Mucosa of descending colon (tissue), 3 donors: Measurements from ENCODE around the gene PPFIA4. TPM values are rescaled to one million over a fixed set of nuclear protein-coding genes. Genes with fewer than 3 reads are reported as not detected.

Experiments used
- ATAC-seq: fragments of 200-7000 bp; cut with Tn5 transposase; one replicate; pipeline ENCODE4 v1.9.1; 2020; ENCODE audit warnings: mild to moderate bottlenecking, moderate library complexity
- DNase-seq, 3 donors: peaks; one replicate each; pipeline ENCODE4 v3.0.0-alpha.2; 2020
- H3K36me3 ChIP-seq: fragments of 200-600 bp; one replicate; pipeline ENCODE4 v1.8.0; 2021; ENCODE audit warnings: low read depth, mild to moderate bottlenecking
- H3K4me1 ChIP-seq: fragments of 200-600 bp; one replicate; pipeline ENCODE4 v1.8.0; 2021; ENCODE audit warnings: low read depth, mild to moderate bottlenecking
- H3K4me3 ChIP-seq: fragments of 200-600 bp; one replicate; pipeline ENCODE4 v1.8.0; 2021; ENCODE audit warnings: mild to moderate bottlenecking
- H3K9me3 ChIP-seq: fragments of 200-600 bp; one replicate; pipeline ENCODE4 v1.8.0; 2021; ENCODE audit warnings: mild to moderate bottlenecking
- CTCF ChIP-seq: fragments of 200-600 bp; IDR thresholded peaks from one replicate; pipeline ENCODE4 v1.8.0; 2022; ENCODE audit warnings: antibody characterized with exemption, mild to moderate bottlenecking
- intact Hi-C, 2 donors: fragments of 100-400 bp; cut with DNase I in 1 of 2; cut with micrococcal nuclease in 1 of 2; formaldehyde crosslinking; loops; one replicate each; pipeline versions ENCODE4 v1.11.0 to v1.11.1; 2022; cut with DNase I, micrococcal nuclease
- total RNA-seq, 3 donors: library from RNA; stranded (reverse); fragmentation: NEBNext Ultra II Directional in 2 of 3; extraction: Animal tissue kit (Norgen Biotek cat#: 25700) in 2 of 3; gene quantifications; one replicate each; pipeline versions ENCODE4 v1.2.1 to v1.2.4, GENCODE V29; 2021 to 2023
- donor health status: DM: no; HTN: no; CAD: no; lungs with moderate emphysema.
- donor health status: DM: no; HTN: no; CAD: no.
- donor health status: DM: no; HTN: yes; CAD: no.

Gene PPFIA4
- total RNA-seq, 3 donors from 2014 or later: 0.43 to 4.0 (median 0.60) TPM

DNA sequence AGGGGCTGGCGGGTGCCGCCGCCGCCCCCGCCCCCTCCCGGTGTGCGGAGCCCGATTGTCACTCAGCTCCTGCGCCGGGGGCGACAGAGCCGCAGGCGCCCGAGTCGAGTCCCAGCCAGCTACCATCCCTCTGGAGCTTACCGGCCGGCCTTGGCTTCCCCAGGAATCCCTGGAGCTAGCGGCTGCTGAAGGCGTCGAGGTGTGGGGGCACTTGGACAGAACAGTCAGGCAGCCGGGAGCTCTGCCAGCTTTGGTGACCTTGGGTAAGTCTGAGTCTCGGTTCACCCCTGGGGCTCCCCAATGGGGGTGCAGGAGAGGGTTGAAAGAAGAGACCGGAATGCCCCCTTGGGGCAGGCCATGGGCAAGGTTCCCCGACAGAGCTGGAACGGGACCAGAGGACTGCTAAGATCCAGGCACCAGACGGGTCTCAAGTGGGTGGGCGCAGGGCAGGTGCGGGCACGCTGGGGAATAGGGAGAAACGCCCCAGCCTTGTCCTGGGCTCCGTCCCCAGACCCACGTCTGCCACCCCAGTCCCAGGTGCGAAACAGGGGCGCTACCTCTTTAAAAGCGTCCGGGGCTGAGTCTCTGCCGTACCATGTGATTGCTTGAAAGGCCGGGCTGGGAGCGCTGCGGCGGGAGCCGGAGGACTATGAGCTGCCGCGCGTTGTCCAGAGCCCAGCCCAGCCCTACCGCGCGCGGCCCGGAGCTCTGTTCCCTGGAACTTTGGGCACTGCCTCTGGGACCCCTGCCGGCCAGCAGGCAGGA, 101.6 kb downstream of the PPFIA4 start, which contains the start of gene ADORA1:
ADORA1 (plus strand) TSS at position 61 of the 765 bp plus-strand sequence. CDS start 1,116 bp downstream, outside the sequence.
- H3K4me1 ChIP-seq: peaks cover 17% of the 10 kb centered on the region
- no peak for TF ChIP-seq CTCF
- no peak within 1 kb of the TSS for H3K4me3 ChIP-seq
- H3K9me3 ChIP-seq: no peaks in the 10 kb centered on the region
- no peaks in the 10 kb centered on the region for H3K36me3 ChIP-seq
- ATAC-seq (peak; percentile 90), DNase-seq (peak; percentile 62 to 73 (median 69))
- intact Hi-C loops: no loop called here

DNA sequence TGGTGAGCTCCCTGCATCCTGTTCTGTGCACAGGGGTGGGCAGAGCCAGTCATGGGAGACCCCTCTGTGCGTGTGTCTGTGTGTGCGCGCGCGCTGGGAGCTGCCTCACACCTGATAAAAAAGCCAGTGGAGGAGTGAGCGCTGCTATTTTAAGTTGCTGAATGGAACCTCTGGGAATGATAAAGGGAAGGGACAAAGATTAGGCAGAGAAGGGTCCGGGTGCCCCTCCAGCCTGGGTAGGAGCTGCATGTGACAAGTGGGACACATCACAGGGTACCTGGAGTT, 102.1 kb downstream of the PPFIA4 start:
- H3K36me3 ChIP-seq: no peaks in the 10 kb centered on the region
- TF ChIP-seq CTCF: no peak
- intact Hi-C loops: no loop called here
- no peak overlapping the region for H3K4me3 ChIP-seq
- no peak for ATAC-seq
- DNase-seq: no peak
- no peaks in the 10 kb centered on the region for H3K9me3 ChIP-seq
- H3K4me1 ChIP-seq: peaks cover 17% of the 10 kb centered on the region

Other genes starting within 250 kb of the PPFIA4 start
- 10 to 100 TPM; 64.7 to 92.7 (median 68.1) TPM for gene KDM5B, start 218.1 kb upstream of the PPFIA4 start, total RNA-seq
- gene PCAT6, start 215.5 kb upstream of the PPFIA4 start, total RNA-seq: 1 to 10 TPM in 2 of 3 donors, under 1 TPM in 1; 0.69 to 1.3 (median 1.0) TPM
- 10 to 100 TPM; 11.7 to 14.7 (median 11.9) TPM for gene RABIF, start 137.3 kb upstream of the PPFIA4 start, total RNA-seq
- 10 to 100 TPM; 26.4 to 33.4 (median 28.2) TPM for gene KLHL12, start 99.3 kb upstream of the PPFIA4 start, total RNA-seq
- gene ADIPOR1, start 68.2 kb upstream of the PPFIA4 start, total RNA-seq: 10 to 100 TPM; 61.6 to 78.4 (median 65.8) TPM
- 10 to 100 TPM; 22.6 to 44.8 (median 28.4) TPM for gene CYB5R1, start 59.2 kb upstream of the PPFIA4 start, total RNA-seq
- gene TMEM183A, start 19.1 kb upstream of the PPFIA4 start, total RNA-seq: 100 to 1,000 TPM in 1 of 3 donors, 10 to 100 TPM in 2; 73.9 to 108 (median 93.2) TPM
- gene MYOG, start 59.5 kb downstream of the PPFIA4 start, total RNA-seq: not detected
- gene ADORA1, start 101.2 kb downstream of the PPFIA4 start, total RNA-seq: 1 to 10 TPM in 1 of 3 donors, under 1 TPM in 2; 0.53 to 1.3 (median 0.78) TPM
- gene MYBPH, start 149.3 kb downstream of the PPFIA4 start, total RNA-seq: not detected
- gene CHI3L1, start 160.2 kb downstream of the PPFIA4 start, total RNA-seq: 10 to 100 TPM in 1 of 3 donors, 1 to 10 TPM in 1, under 1 TPM in 1; 0.58 to 10.8 (median 1.8) TPM
- gene CHIT1, start 203.2 kb downstream of the PPFIA4 start, total RNA-seq: under 1 TPM in 2 of 3 donors, not detected in 1; 0.13 to 0.96 TPM